GM12875 (cell line): Measurements from ENCODE around the gene SLC36A4.

ENCODE experiments used
- H3K4me3 ChIP-seq: one replicate; pipeline ENCODE4 v1.5.1; 2011; ENCODE audit warnings: low read depth, low read length, control low read depth
- TF ChIP-seq, protein P1 (sequence below): IDR thresholded peaks from 2 replicates; pipeline ENCODE4 v1.5.1; 2011; ENCODE audit warnings: low read depth, mild to moderate bottlenecking, control low read depth, inconsistent platforms, low read length, moderate library complexity, borderline replicate concordance; ENCODE audit not compliant: insufficient read depth

The SLC36A4 gene

DNA sequence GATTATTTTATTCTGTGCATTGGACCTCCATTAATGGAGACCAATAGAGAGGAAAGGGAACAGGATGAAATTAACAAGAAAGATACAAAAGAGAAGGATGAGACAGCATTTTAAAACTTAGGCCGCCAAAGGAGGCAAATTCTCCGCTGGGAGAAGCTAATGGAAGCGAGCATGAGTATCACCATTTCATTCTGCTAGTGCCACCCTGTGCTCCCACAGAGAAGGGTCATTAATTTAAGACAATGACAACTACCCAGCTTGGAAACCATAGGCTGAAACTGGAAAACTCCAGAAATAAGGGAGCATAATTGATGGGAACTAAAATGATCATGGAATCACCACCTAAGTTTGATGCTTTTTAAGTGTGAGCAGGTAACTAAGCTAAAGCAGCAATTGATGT lies 69.2 kb downstream of the SLC36A4 start:
- no peak overlapping the region for H3K4me3 ChIP-seq
- TF ChIP-seq, protein P1, sequence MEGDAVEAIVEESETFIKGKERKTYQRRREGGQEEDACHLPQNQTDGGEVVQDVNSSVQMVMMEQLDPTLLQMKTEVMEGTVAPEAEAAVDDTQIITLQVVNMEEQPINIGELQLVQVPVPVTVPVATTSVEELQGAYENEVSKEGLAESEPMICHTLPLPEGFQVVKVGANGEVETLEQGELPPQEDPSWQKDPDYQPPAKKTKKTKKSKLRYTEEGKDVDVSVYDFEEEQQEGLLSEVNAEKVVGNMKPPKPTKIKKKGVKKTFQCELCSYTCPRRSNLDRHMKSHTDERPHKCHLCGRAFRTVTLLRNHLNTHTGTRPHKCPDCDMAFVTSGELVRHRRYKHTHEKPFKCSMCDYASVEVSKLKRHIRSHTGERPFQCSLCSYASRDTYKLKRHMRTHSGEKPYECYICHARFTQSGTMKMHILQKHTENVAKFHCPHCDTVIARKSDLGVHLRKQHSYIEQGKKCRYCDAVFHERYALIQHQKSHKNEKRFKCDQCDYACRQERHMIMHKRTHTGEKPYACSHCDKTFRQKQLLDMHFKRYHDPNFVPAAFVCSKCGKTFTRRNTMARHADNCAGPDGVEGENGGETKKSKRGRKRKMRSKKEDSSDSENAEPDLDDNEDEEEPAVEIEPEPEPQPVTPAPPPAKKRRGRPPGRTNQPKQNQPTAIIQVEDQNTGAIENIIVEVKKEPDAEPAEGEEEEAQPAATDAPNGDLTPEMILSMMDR: no peak

DNA sequence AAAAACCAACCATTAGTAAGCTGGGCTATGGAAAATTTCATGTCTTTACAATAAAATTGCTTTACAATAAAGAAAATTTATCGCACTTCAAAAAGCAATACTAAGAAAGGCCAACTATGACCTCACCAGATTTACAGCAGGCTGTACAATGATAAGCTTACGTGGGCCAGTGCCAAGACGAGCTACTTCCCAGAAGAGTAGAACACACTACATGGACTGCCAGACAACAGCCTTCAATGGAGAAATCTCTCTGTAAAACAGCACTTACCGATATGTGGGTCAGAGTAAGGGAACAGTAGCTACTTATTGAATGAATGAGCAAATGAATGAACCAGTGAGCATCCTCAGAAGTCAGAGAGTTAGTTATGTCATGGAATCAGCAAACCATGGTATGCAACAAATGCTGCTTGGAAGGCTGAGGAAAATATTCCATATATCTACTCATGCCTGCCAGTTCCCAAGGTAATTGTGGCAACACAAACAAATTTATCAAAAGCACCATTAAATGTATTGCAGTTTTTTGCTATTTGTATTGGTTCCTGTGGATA lies 74.4 kb downstream of the SLC36A4 start:
- no peak overlapping the region for H3K4me3 ChIP-seq
- TF ChIP-seq, protein P1: no peak

DNA sequence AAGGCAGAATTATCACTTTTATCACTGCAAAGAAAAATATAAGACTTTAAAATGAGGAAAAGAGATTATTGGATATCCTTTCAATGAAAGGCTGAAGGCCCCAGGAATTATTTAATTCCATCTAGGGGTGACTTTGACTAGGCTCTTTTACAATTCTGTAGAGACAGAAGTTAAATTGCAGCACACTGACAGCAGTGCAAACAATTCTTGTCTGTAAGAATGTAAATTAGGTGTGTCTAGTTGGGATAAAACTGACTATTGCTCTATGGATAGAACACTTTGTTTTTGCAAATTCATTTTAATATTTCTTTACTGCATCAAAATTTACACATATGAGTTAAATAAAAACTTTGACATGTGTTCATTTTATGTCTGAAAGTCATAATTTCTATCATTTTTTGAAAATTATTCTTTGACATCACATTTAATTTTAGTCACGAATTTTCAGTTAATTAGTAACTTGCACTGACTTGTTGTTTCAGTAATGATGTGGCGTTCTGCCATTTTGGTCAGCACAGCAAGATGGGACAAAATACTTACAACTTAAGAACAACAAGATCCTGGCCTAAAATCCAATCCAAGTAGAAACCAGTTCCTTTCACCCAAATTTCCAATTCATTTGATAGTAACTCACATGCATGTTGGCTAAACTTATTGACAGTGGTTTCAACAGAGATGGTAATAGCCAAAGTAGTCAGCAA lies 75.1 kb downstream of the SLC36A4 start:
- no peak overlapping the region for H3K4me3 ChIP-seq
- TF ChIP-seq, protein P1: no peak

DNA sequence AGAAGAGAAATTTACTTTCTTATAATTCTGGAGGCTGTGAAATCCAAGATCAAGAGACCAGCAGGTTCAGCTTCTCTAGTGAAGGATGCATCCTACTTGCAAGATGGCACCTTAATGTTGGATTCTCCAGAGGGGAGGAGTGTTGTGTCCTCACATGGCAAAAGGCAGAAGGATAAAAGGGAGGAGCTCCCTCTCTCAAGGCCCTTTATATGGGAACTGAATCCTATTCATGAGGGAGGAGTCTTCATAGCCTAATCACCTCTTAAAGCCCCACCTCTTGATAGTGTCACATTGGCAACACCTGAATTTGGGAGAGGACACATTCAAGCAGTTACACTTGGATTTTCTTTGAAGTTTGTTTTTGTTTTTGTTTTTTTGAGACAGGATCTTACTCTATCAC lies 79.5 kb downstream of the SLC36A4 start:
- TF ChIP-seq, protein P1: no peak

GRCh38 chr11:93117565-93117964 lies 80.2 kb downstream of the SLC36A4 start:
- TF ChIP-seq, protein P1: no peak
- no peak overlapping the region for H3K4me3 ChIP-seq

More for the DNA sequence above, 79.5 kb downstream of the SLC36A4 start:
- no peak overlapping the region for H3K4me3 ChIP-seq

- TF ChIP-seq, protein P1: no peak
- no peak overlapping the region for H3K4me3 ChIP-seq
These were observed 81.0 kb downstream of the SLC36A4 start for GRCh38 chr11:93116641-93117441.

GRCh38 chr11:93114304-93114703 lies 83.5 kb downstream of the SLC36A4 start:
- no peak overlapping the region for H3K4me3 ChIP-seq
- TF ChIP-seq, protein P1: no peak
